Measurements from ENCODE around the gene ZNF580. TPM values are rescaled to one million over a fixed set of nuclear protein-coding genes. Genes with fewer than 3 reads are reported as not detected.

ZNF580 gene
- total RNA-seq, 2 donors from 2014 or later: 29.7 to 36.1 TPM

DNA sequence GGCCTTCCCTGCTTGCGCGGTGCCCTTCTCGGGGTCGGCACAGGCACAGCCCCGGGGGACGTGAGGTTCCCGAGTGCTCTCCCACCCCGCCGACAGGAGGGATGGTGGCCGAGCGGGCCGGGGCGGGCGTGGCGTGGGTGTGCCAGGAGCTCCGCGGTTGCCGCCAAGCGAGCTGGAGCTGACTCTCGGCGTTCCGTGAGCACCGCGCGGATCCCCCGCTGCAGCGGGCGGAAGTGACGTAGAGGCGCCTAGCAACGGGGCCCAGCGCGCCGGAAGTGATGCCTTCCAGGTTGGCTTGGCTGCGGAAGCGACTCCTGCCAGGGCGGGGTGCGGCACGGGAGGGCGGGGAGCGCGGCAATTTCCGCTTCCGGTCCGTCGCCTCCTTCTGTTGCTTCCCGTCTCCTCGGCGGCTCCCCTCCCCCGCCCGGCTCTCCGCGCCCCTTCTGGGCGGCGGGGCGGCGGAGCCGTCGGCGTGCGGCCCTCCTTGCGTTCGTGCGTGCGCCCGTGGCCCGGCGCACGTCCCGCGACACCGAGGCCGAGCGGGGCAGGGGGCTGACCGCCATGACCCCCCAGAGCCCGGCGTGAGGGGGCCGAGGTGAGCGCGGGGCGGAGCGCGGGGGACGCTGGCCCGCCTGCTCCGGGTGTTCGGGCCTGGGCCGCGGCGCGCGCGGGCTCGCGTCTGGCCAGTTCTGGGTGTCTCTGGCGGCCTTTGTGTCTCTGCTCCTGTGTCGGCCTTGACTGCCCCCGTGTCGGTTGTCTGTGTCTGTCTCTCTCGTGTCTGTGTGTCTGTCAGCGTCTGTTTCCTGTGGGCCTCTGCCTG is 34.2 kb downstream of the ZNF580 start, which contains the start of gene EPN1:
EPN1 (plus strand) TSS at position 386 of the 820 bp plus-strand sequence. CDS start 3,402 bp downstream, outside the sequence.
- Histone ChIP-seq H3K27me3 (no peaks in the 10 kb centered on the region), H3K27ac (peak within 1 kb of the TSS; percentile 80 to 95 (median 91)), H3K36me3 (replicated peaks in 1 of 2; ENCODE audit: insufficient read depth in 1 of 2, low read depth in 2 of 2) (peaks cover 0 to 18% of the 10 kb centered on the region in 2 donors), H3K9me3 (no peaks in the 10 kb centered on the region), H3K4me3 (peak within 1 kb of the TSS; percentile 35 to 79), H3K4me1 (peaks cover 54% of the 10 kb centered on the region)
- ATAC-seq (peak; percentile 93), DNase-seq (peak; percentile 97 to 98 (median 98))
- peak; percentile 9 to 61 (median 31) for TF ChIP-seq POLR2A (IDR thresholded peaks at IDR 0.05)
- TF ChIP-seq, protein P1, sequence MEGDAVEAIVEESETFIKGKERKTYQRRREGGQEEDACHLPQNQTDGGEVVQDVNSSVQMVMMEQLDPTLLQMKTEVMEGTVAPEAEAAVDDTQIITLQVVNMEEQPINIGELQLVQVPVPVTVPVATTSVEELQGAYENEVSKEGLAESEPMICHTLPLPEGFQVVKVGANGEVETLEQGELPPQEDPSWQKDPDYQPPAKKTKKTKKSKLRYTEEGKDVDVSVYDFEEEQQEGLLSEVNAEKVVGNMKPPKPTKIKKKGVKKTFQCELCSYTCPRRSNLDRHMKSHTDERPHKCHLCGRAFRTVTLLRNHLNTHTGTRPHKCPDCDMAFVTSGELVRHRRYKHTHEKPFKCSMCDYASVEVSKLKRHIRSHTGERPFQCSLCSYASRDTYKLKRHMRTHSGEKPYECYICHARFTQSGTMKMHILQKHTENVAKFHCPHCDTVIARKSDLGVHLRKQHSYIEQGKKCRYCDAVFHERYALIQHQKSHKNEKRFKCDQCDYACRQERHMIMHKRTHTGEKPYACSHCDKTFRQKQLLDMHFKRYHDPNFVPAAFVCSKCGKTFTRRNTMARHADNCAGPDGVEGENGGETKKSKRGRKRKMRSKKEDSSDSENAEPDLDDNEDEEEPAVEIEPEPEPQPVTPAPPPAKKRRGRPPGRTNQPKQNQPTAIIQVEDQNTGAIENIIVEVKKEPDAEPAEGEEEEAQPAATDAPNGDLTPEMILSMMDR (IDR thresholded peaks at IDR 0.05): no peak
- intact Hi-C loops (cut with DNase I): loop anchor here (10.0 kb wide), 1 partner anchor 1220 kb away; no protein-coding TSS in a partner anchor
- 1% methylated on average over 91 of the region's 101 CpGs; no CpG with 5 or more reads in 1 of the 2 donors for WGBS, 2 donors

DNA sequence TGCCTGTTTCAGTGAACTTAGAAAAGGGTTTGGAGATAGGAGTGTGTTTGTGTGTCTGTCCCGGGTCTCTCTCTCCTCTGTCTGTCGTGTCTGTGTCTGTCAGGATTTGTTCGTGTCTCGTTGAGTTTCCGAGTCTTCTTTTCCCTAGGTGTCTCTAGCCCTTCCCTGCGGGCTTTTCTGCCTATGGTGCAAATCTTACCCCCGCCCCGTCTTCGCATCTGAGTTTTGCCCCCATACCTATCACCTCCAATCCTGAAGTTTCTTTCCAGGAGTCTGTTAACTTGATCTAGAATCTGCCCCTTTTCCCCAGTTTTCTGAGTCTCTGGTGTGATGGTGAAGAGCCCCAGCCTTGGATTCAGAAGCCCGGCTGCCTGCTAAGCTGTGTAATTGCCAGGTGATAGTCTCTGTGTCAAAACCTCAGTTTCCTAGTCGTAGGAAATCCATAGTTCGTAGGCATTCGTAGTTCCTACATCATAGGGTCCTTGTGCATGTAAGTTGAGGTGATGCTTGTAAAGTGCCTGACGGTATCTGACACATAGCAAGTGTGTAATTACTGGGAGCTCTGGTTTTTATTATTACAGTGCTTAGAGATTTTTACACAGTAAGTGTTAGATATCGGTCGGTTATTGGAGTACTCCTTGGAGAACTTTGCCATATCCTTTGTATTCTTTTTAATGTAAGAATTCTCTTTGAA is 35.0 kb downstream of the ZNF580 start:
- intact Hi-C loops (cut with DNase I): loop anchor here (10.0 kb wide), 1 partner anchor 1221 kb away; no protein-coding TSS in a partner anchor
- 2 to 4% methylated on average over 16 of the region's 16 CpGs for WGBS, 2 donors
- ATAC-seq (no peak), DNase-seq (no peak)
- H3K4me3 ChIP-seq: peak overlapping the region; percentile 35 to 79
- H3K9me3 ChIP-seq: no peaks in the 10 kb centered on the region
- no peak for TF ChIP-seq POLR2A (IDR thresholded peaks at IDR 0.05)
- TF ChIP-seq, protein P1 (IDR thresholded peaks at IDR 0.05): no peak
- peaks cover 0 to 11% of the 10 kb centered on the region in 2 donors for H3K36me3 ChIP-seq (replicated peaks in 1 of 2; ENCODE audit: insufficient read depth in 1 of 2, low read depth in 2 of 2)
- H3K27ac ChIP-seq: peak overlapping the region; percentile 80 to 95 (median 91)
- no peaks in the 10 kb centered on the region for H3K27me3 ChIP-seq
- peaks cover 61% of the 10 kb centered on the region for H3K4me1 ChIP-seq

DNA sequence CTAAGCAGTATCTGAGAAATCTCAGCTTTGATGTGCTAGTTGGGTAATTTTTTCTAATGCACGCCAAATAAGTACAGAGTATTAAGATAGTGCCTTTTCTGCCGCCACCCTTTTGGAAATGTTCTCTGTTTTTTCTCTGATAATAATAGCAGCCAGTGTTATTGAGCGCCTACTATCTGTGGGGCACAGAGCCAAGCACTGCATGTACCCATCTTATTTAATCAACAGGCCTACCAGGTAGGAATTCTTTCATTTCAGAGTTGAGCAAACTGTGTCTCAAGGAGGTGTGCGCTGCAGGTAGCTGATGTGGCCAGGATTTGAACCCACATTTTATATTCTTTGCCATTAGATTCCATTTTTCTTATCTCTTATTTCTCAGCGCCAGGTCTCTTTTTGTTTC is 35.6 kb downstream of the ZNF580 start:
- intact Hi-C loops (cut with DNase I): loop anchor here (10.0 kb wide), 1 partner anchor 1222 kb away; no protein-coding TSS in a partner anchor
- ATAC-seq (peak; percentile 57), DNase-seq (peak; percentile 86 to 93 (median 90))
- no peak overlapping the region for H3K4me3 ChIP-seq
- peaks cover 0 to 9% of the 10 kb centered on the region in 2 donors for H3K36me3 ChIP-seq (replicated peaks in 1 of 2; ENCODE audit: insufficient read depth in 1 of 2, low read depth in 2 of 2)
- H3K4me1 ChIP-seq: peaks cover 67% of the 10 kb centered on the region
- no peaks in the 10 kb centered on the region for H3K9me3 ChIP-seq
- TF ChIP-seq, protein P1 (IDR thresholded peaks at IDR 0.05): peak in 4 of 7 experiments; percentile 30 to 48 (median 40)
- peak in 2 of 3 donors; percentile 35 to 52 for TF ChIP-seq POLR2A (IDR thresholded peaks at IDR 0.05)
- WGBS, 2 donors: 21% methylated on average over 5 of the region's 5 CpGs
- H3K27me3 ChIP-seq: no peaks in the 10 kb centered on the region
- peak overlapping the region; percentile 5 to 95 (median 86) for H3K27ac ChIP-seq

DNA sequence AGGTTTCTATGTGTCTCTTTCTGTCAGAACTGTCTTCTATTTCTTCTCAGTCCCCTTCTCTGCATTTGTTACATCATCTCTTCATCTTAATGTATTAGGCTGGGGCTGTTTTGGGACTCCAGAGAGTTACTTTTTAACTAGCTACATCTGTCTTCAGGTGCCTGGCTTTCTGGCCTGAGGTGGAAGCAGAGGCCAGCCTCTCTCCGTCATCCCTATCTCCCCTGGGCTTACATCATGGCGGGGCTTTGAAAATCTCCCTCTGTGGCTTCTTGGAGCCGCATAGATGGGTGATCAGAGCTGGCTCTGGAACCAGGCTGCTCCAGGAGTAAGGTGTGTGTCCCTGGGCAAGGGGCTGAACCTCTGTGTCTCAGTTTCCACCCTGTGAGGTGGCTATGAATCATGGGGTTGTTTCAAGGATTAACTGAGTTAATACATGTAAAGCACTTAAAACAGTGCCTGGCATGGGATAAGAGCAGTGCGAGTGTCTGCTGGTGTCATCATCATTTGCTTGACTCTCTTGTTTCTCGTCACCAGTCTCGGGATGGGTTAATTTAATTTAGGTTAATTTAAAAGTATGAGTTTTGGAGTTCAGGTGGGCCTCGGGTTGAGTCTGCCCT is 36.2 kb downstream of the ZNF580 start:
- Histone ChIP-seq H3K9me3 (no peaks in the 10 kb centered on the region), H3K27me3 (no peaks in the 10 kb centered on the region), H3K27ac (peak overlapping the region; percentile 40 to 95 (median 86)), H3K36me3 (replicated peaks in 1 of 2; ENCODE audit: insufficient read depth in 1 of 2, low read depth in 2 of 2) (peaks cover 0 to 9% of the 10 kb centered on the region in 2 donors), H3K4me1 (peaks cover 73% of the 10 kb centered on the region), H3K4me3 (no peak overlapping the region)
- no peak for TF ChIP-seq POLR2A (IDR thresholded peaks at IDR 0.05)
- TF ChIP-seq, protein P1 (IDR thresholded peaks at IDR 0.05): no peak
- ATAC-seq: no peak
- 40 to 44% methylated on average over 7 of the region's 7 CpGs for WGBS, 2 donors
- no peak for DNase-seq
- intact Hi-C loops (cut with DNase I): loop anchor here (10.0 kb wide), 1 partner anchor 1222 kb away; no protein-coding TSS in a partner anchor
